OCI-LY1 (cell line): ENCODE data around the gene FYN.

Experiments used
- H2AFZ ChIP-seq: fragments of 200-600 bp; sonication (generic), shearing (Covaris generic); 2 replicates; pipeline ENCODE4 v1.6.0; 2014; ENCODE audit warnings: antibody characterized with exemption, mild to moderate bottlenecking, low read length
- H3F3A ChIP-seq: fragments of 200-600 bp; sonication (generic), shearing (Covaris generic); 2 replicates; pipeline ENCODE4 v1.6.0; 2014; ENCODE audit warnings: mild to moderate bottlenecking, antibody characterized with exemption, low read length, moderate library complexity; ENCODE audit not compliant: insufficient read depth
- H3K27ac ChIP-seq: fragments of 200-600 bp; sonication (generic); 2 replicates; pipeline ENCODE4 v1.5.1; 2014; ENCODE audit warnings: low read length, mixed run types, mild to moderate bottlenecking, low read depth; ENCODE audit not compliant: poor library complexity, severe bottlenecking
- H3K27me3 ChIP-seq: fragments of 200-600 bp; sonication (generic); 2 replicates; pipeline ENCODE4 v1.6.0; 2014; ENCODE audit warnings: antibody characterized with exemption, mild to moderate bottlenecking, low read length, moderate library complexity; ENCODE audit not compliant: insufficient read depth
- H3K36me3 ChIP-seq: fragments of 200-600 bp; sonication (generic); 2 replicates; pipeline ENCODE4 v1.6.1; 2014; ENCODE audit warnings: mild to moderate bottlenecking, antibody characterized with exemption, low read length, moderate library complexity, mixed read lengths; ENCODE audit not compliant: insufficient read depth
- H3K4me1 ChIP-seq: fragments of 200-600 bp; sonication (generic); 2 replicates; pipeline ENCODE4 v1.5.1; 2014; ENCODE audit warnings: mild to moderate bottlenecking, low read length, moderate library complexity; ENCODE audit not compliant: insufficient read depth, severe bottlenecking
- H3K4me2 ChIP-seq: fragments of 200-600 bp; sonication (generic), shearing (Covaris generic); 2 replicates; pipeline ENCODE4 v1.6.1; 2014; ENCODE audit warnings: low read length
- H3K4me3 ChIP-seq: fragments of 200-600 bp; sonication (generic); 2 replicates; pipeline ENCODE4 v1.5.1; 2014; ENCODE audit warnings: low read length, low read depth, mild to moderate bottlenecking, mixed read lengths; ENCODE audit not compliant: poor library complexity, severe bottlenecking
- H3K79me2 ChIP-seq: fragments of 200-600 bp; shearing (Covaris generic); 2 replicates; pipeline ENCODE4 v1.6.1; 2016; ENCODE audit warnings: mixed run types, low read length, mixed read lengths; ENCODE audit not compliant: insufficient read depth
- H3K9ac ChIP-seq: fragments of 200-600 bp; sonication (generic), shearing (Covaris generic); 2 replicates; pipeline ENCODE4 v1.6.1; 2014; ENCODE audit warnings: mild to moderate bottlenecking, low read length, mixed read lengths
- H3K9me2 ChIP-seq: fragments of 200-600 bp; sonication (generic), shearing (Covaris generic); 2 replicates; pipeline ENCODE4 v1.6.1; 2014; ENCODE audit warnings: low read depth, mild to moderate bottlenecking, low read length, mixed read lengths
- H3K9me3 ChIP-seq: fragments of 200-600 bp; shearing (Covaris generic); 2 replicates; pipeline ENCODE4 v1.6.1; 2014; ENCODE audit warnings: low read length, mixed read lengths
- H4K20me1 ChIP-seq: fragments of 200-600 bp; sonication (generic), shearing (Covaris generic); 2 replicates; pipeline ENCODE4 v1.6.0; 2016; ENCODE audit warnings: mild to moderate bottlenecking, low read length; ENCODE audit not compliant: insufficient read depth
- CTCF ChIP-seq: fragments of 200-600 bp; sonication (generic), shearing (Covaris generic); IDR thresholded peaks from 2 replicates; pipeline ENCODE4 v1.5.1; 2017; ENCODE audit warnings: mild to moderate bottlenecking, antibody characterized with exemption, low read length, moderate library complexity, mixed read lengths
- EZH2 ChIP-seq: fragments of 200-600 bp; sonication (generic), shearing (Covaris generic); IDR thresholded peaks from 2 replicates; pipeline ENCODE4 v1.8.0; 2017; ENCODE audit warnings: borderline replicate concordance, mixed run types, mild to moderate bottlenecking, antibody characterized with exemption, low read length, moderate library complexity, mixed read lengths

FYN gene

GRCh38 chr6:111664565-111665030 is 208.7 kb downstream of the FYN start:
- Histone ChIP-seq H3K27me3 (no peaks in the 10 kb centered on the region), H3F3A (no peaks in the 10 kb centered on the region), H3K9me2 (no peaks in the 10 kb centered on the region), H3K4me1 (no peaks in the 10 kb centered on the region), H3K27ac (no peak overlapping the region), H3K4me3 (no peak overlapping the region), H3K9ac (no peak overlapping the region), H2AFZ (no peak overlapping the region), H3K36me3 (no peaks in the 10 kb centered on the region), H3K9me3 (no peaks in the 10 kb centered on the region), H4K20me1 (no peaks in the 10 kb centered on the region), H3K4me2 (no peak overlapping the region), H3K79me2 (no peaks in the 10 kb centered on the region)
- TF ChIP-seq CTCF (no peak), EZH2 (no peak)

- Histone ChIP-seq H3K36me3 (no peaks in the 10 kb centered on the region), H3F3A (no peaks in the 10 kb centered on the region), H3K4me2 (no peak overlapping the region), H3K27me3 (no peaks in the 10 kb centered on the region), H4K20me1 (no peaks in the 10 kb centered on the region), H2AFZ (no peak overlapping the region), H3K79me2 (no peaks in the 10 kb centered on the region), H3K9me3 (no peaks in the 10 kb centered on the region), H3K9ac (no peak overlapping the region), H3K9me2 (no peaks in the 10 kb centered on the region), H3K4me1 (no peaks in the 10 kb centered on the region), H3K27ac (no peak overlapping the region), H3K4me3 (no peak overlapping the region)
- TF ChIP-seq CTCF (no peak), EZH2 (no peak)
Observed at GRCh38 chr6:111663692-111664564, 209.3 kb downstream of the FYN start.

- H3K9me2 ChIP-seq = no peaks in the 10 kb centered on the region
- H3K27ac ChIP-seq = no peak overlapping the region
- H3K79me2 ChIP-seq = no peaks in the 10 kb centered on the region
- no peaks in the 10 kb centered on the region for H3K4me1 ChIP-seq
- no peak overlapping the region for H3K4me2 ChIP-seq
- no peaks in the 10 kb centered on the region for H3F3A ChIP-seq
- TF ChIP-seq EZH2 = no peak
- no peak for TF ChIP-seq CTCF
- no peak overlapping the region for H3K9ac ChIP-seq
- H3K4me3 ChIP-seq = no peak overlapping the region
- H3K27me3 ChIP-seq = no peaks in the 10 kb centered on the region
- H4K20me1 ChIP-seq = no peaks in the 10 kb centered on the region
- no peaks in the 10 kb centered on the region for H3K36me3 ChIP-seq
- H3K9me3 ChIP-seq = no peaks in the 10 kb centered on the region
- no peak overlapping the region for H2AFZ ChIP-seq
Observed at GRCh38 chr6:111662794-111663593, 210.3 kb downstream of the FYN start.
